Right kidney (tissue), 9 donors: ENCODE measurements around the gene CFAP298.
"Not testable (repeated sequence)": the region's sequence is repeated elsewhere in the genome, so short reads cannot be mapped to it uniquely, and the experiment has no call there.

Experiments
- DNase-seq: peaks from one replicate; pipeline ENCODE4 v3.0.0-alpha.2; 2016
- long read RNA-seq, 8 donors: transcript quantifications; one replicate each; lab custom pipeline, GENCODE V29; 2026

CFAP298 gene, protein sequence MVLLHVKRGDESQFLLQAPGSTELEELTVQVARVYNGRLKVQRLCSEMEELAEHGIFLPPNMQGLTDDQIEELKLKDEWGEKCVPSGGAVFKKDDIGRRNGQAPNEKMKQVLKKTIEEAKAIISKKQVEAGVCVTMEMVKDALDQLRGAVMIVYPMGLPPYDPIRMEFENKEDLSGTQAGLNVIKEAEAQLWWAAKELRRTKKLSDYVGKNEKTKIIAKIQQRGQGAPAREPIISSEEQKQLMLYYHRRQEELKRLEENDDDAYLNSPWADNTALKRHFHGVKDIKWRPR
- long read RNA-seq, donor 1, transcript CFAP298-203 (5 exons, 2,503 nt), result minor isoform, 9 of 45 reads
- long read RNA-seq, donor 1, transcript CFAP298-201 (7 exons, 1,692 nt), result major isoform, 22 of 45 reads
- long read RNA-seq, donor 1, partial matches to known transcripts, result 12 of 45 reads
- long read RNA-seq, donor 1, other reads (novel, unspliced or antisense), result 0 of 45 reads
- long read RNA-seq, donor 2, transcript CFAP298-201 (7 exons, 1,692 nt), result major isoform, 14 of 24 reads
- long read RNA-seq, donor 2, partial matches to known transcripts, result 7 of 24 reads
- long read RNA-seq, donor 2, other reads (novel, unspliced or antisense), result 0 of 24 reads
- long read RNA-seq, donor 3, transcript CFAP298-201 (7 exons, 1,692 nt), result major isoform, 11 of 22 reads
- long read RNA-seq, donor 3, partial matches to known transcripts, result 6 of 22 reads
- long read RNA-seq, donor 3, other reads (novel, unspliced or antisense), result 0 of 22 reads
- long read RNA-seq, donor 4, transcript CFAP298-203 (5 exons, 2,503 nt), result major isoform, 16 of 40 reads
- long read RNA-seq, donor 4, transcript CFAP298-201 (7 exons, 1,692 nt), result minor isoform, 13 of 40 reads
- long read RNA-seq, donor 4, partial matches to known transcripts, result 9 of 40 reads
- long read RNA-seq, donor 4, other reads (novel, unspliced or antisense), result 0 of 40 reads
- long read RNA-seq, donor 5, transcript CFAP298-203 (5 exons, 2,503 nt), result minor isoform, 7 of 47 reads
- long read RNA-seq, donor 5, transcript CFAP298-201 (7 exons, 1,692 nt), result major isoform, 28 of 47 reads
- long read RNA-seq, donor 5, partial matches to known transcripts, result 10 of 47 reads
- long read RNA-seq, donor 5, other reads (novel, unspliced or antisense), result 0 of 47 reads
- long read RNA-seq, donor 6, transcript CFAP298-201 (7 exons, 1,692 nt), result major isoform, 19 of 29 reads
- long read RNA-seq, donor 6, partial matches to known transcripts, result 5 of 29 reads
- long read RNA-seq, donor 6, other reads (novel, unspliced or antisense), result 0 of 29 reads
- long read RNA-seq, donor 7, transcript CFAP298-201 (7 exons, 1,692 nt), result major isoform, 26 of 65 reads
- long read RNA-seq, donor 7, transcript CFAP298-203 (5 exons, 2,503 nt), result minor isoform, 12 of 65 reads
- long read RNA-seq, donor 7, partial matches to known transcripts, result 25 of 65 reads
- long read RNA-seq, donor 7, other reads (novel, unspliced or antisense), result 0 of 65 reads
- long read RNA-seq, donor 8, transcript CFAP298-201 (7 exons, 1,692 nt), result major isoform, 24 of 52 reads
- long read RNA-seq, donor 8, partial matches to known transcripts, result 24 of 52 reads
- long read RNA-seq, donor 8, other reads (novel, unspliced or antisense), result 0 of 52 reads

DNA sequence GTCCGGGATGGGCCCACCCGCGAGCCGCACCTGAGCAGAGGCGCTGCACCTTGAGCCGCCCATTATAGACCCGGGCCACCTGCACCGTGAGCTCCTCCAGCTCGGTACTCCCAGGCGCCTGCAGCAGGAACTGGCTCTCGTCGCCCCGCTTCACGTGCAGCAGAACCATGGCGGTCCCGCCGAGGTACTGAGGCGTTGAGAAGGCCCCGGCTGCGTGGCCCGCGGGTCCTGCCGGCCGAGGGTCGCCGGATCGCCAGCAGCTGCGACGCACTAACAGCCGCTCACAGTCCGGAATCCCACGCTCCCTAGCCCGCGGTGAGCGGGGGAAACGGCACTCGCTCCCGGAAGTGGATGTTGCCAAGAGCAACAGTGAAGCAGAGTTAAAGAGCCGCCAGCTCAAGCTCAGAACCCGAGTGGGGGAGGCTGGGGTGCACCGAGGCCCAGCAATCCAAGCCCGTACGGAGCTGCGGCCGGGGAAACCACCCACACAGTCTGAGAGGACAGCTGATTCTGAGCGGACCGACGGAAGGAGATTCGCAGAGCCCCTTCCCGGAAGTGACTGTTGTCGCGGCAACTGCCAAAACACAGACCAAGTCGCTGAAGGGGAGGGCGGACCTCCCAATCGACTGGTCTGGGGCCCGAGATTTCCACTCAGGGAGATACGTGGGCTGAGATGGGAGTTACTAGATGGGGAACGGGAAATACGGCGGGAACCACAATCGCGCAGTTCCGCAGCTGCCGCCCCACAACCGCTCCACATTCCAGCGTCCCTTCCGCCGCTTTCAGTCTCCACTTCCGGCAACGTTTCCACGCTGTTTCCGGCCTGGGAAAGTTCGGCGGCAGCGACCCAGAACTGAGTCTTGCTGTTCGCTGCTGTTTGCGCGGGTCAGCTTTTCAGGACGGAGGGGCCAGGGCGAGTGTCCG lies at the start of gene CFAP298:
TSS of gene CFAP298 (minus strand) at position 303 of the 924 bp plus-strand sequence. CDS start at position 169, 134 bp downstream.
- peak; percentile 99 for DNase-seq

GRCh38 chr21:32661026-32661782 lies 49.0 kb upstream of the CFAP298 start:
- not testable (repeated sequence) for DNase-seq

DNA sequence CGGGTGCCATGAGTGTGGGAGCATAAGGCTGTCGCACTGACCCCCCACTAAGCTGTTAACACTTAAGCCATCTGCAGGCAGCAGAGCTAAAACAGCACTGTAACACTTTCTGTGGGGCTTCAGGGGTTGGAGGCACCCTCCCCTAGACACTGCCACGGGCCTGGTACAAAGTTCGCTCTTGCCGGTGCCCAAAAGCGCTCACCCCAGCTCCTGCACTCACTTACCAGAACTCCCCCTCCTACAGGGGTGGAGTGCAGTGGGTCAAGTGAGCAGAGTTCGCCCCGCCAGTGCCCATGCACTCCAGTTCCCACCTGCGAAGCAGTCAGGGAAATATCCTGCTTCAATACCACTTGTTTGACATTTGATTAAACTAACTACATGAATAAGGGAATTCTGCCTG lies 46.3 kb upstream of the CFAP298 start:
- DNase-seq, result no peak

DNA sequence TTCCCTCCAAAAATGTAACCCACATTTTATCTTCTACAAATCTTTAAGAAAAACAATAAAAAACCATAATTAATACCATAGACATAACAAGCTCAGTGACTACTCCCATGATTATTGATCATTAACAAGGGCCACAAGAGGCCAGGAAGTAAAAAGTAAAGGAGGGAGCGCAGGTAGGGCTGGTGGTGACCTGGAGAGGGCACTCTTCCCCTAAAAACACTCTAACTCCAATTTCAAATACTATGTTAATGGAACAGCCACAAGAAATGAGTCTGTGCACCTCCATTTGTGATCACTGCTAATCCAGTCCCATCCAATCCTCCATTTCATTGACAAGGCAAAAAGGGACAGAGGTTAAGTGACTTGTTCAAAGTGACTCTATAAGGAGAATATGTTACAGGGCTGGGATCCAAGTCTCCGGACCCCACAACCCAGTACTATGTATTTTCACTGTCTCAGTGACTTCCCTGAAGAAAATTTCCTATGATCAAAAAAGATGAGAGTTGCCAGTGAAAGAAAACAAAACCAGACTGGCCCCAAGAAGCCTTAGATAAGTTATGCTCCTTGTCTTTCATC lies 41.2 kb upstream of the CFAP298 start:
- DNase-seq, result no peak

- no peak for DNase-seq
Observed at GRCh38 chr21:32648165-32648564, 36.0 kb upstream of the CFAP298 start.

DNA sequence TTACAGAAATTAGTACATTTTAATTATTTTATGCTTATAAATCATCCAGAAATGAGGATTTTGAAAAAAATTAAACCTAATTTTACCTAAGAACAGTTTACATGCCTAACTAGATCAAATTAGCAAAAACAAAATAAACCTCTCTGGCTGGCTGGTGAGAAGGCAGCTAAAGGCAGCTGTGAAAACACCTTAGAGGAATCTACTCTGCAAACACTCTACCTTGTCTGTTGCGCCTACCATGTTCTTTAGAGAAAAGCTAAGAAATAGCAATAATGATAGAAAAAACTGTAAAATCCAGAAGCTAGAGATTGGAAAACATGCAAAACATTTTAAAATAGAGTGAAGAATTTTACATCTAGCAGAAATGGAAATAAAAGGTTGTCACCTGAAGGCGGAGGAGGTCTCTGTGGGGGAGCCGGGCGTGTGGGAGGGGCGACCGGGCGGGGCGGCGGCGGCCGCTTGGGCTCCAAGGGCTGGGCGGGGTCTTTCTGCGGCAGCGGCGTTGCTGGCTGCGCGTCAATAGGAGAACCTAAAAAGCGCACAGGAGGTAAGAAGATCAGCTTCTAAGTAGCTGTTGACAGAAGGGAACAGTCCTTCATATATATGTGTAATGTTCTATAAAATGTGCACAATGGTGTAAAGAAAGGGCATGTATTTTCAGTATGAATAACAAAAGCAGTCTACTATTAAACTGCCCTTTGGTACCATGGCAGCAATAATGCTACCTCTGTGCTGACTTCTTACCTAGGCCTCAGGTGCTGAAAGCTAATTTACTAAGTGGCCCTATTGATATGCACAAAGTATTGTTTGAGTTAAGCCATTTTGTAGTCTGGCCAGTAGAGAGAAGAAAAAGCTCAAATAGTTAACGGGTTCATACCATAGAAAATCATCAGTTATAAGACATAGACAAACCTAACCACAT lies 33.3 kb upstream of the CFAP298 start:
- no peak for DNase-seq

GRCh38 chr21:32641710-32642698 lies 29.8 kb upstream of the CFAP298 start:
- peak; percentile 39 for DNase-seq

DNA sequence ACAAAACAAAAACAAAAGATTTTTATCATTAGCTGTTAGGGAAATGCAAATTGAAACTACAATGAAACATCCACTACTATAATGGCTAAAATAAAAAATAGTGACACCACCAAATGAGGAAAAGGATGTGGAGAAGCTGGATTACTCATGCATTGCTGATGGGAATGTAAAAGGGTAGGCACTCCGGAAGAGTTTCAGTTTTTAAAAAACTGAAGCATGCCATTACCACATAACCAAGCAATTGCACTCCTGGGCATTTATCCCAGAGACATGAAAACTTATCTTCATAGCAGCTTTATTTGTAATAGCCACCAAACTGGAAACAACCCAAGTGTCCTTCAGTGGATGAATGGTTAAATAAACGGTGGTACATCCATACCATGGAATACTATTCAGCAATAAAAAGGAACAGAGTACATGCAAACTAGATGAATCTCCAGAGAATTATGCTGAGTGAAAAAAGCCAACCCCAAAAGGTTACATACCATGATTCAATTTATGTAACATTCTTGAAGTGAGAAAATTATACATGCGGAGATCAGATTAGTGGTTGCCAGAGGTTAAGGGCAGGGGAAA lies 14.5 kb upstream of the CFAP298 start:
- no peak for DNase-seq

DNA sequence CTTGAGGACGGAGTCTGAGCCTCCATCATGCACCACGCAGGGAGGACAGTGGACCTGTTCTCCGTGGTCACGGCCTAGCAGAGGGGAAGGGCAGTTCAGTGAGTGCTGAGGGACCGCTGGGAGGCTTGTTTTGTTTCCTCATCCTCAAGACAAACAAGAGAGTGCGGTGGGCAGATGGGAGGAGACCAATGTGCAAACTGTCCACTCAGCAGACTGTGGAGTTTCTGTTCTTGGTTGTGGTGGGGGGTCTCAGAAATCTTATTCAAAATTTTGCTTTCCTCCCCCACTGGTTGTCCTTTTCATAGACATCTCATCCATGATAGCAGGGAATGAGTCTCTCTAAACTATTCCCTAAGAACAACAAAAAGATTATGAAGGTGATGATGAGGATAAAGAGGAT lies 6.0 kb upstream of the CFAP298 start:
- DNase-seq, result not testable (repeated sequence)

DNA sequence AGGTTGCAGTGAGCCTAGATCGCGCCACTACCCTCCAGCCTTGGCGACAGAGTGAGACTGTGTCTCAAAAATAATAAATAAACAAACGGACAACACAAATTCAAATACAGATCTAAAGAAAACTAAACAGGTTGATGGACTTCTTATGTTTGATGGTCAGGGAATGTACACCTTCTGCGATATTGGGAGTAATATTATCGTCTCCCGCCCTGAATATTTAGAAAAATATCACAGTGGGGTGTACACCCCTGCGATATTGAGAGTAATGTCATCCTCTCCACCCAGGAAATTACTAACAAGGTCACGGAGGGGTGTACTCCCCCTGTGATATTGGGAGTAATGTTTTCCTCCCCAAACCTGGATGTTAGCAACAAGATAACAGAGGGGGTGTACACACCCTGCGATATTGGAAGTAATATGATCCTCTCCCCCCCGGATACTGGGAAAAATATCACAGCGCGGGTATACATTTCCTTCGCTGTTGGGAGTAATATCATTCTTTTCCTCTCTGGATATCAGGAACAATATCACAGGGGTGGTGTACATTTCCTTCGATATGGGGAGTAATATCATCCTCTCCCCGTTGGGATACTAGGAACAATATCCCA lies 1.4 kb upstream of the CFAP298 start:
- no peak for DNase-seq

GRCh38 chr21:32612999-32613337 lies 791 bp upstream of the CFAP298 start:
- no peak for DNase-seq

DNA sequence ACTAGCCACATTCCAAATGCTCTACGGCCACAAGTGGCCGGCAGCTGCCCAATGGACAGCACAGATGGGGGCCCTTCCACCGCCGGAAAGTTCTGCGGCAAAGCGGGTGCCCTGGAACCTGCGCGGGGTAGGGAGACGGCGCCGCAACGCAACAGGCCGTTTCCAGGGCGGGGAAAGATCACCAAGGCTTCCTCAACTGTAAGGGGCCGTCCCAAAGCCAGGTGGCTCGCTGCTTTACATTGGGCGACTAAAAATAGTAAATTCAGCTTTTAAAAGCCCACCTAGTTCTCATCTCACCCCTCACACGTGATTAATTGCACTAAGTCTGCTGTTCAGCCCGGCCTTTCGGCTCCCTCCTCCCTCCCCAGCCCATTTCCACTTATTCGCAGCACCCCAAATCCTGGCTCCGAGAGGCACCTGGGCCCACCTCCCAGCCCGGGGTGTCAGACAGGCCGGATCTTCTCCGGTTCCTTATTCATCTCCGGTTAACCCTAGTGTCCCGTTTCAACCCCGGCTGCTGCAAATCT lies 643 bp downstream of the CFAP298 start:
- no peak for DNase-seq

- DNase-seq, result not testable (repeated sequence)
Observed at GRCh38 chr21:32610940-32611339, 1.2 kb downstream of the CFAP298 start.

GRCh38 chr21:32608851-32609250 lies 3.3 kb downstream of the CFAP298 start:
- DNase-seq, result no peak

DNA sequence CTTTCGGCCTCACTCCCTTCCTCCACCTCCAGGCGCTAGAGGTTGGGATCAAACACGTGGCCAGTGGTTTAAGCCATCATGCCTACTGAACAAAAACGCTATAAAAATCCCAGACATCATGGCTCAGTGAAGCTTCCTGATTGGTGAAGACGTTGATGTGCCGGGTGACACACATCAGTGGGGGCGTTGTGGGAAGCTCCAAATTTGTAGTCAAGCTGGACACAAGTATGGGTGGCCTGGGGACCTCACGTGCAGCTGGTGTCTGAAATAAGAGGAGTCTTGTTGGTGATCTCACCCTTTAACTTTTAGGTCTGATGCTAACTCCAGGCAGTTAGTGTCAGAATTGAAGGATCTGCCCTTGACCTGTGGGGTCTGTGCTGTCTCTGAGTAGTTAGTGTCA lies 6.7 kb downstream of the CFAP298 start:
- no peak for DNase-seq

GRCh38 chr21:32604464-32604863 lies 7.7 kb downstream of the CFAP298 start:
- no peak for DNase-seq
